GM18511 (cell line): Measurements from ENCODE around the gene SSH2.
"Not testable (repeated sequence)": the region's sequence is repeated elsewhere in the genome, so short reads cannot be mapped to it uniquely, and the experiment has no call there.

Source experiments
- ATAC-seq: cut with Tn5 transposase; IDR thresholded peaks from one replicate; pipeline ENCODE4 v1.9.1; 2021; ENCODE audit warnings: mild to moderate bottlenecking, moderate library complexity; ENCODE audit not compliant: unreplicated experiment

The SSH2 gene

GRCh38 chr17:29749045-29749825 is 180.8 kb downstream of the SSH2 start:
- no peak for ATAC-seq

DNA sequence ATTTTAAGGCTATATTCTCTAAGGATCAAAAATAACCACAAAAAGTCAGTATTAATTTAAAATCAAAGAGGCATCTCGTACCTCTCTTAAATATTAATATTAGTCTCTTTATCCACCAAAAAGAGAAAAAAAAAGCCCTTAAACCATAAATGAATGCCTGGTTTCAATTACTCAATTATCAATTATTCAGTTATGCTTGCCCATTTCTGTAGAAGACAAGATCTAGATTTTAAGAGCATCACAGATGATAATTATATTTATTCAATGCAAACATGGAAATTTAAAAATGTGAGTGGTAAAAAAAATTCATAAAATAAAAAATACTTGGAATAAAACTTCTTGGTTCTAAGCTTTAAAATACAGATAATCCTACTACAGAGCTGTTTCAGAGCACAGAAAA is 181.6 kb downstream of the SSH2 start:
- ATAC-seq: no peak

DNA sequence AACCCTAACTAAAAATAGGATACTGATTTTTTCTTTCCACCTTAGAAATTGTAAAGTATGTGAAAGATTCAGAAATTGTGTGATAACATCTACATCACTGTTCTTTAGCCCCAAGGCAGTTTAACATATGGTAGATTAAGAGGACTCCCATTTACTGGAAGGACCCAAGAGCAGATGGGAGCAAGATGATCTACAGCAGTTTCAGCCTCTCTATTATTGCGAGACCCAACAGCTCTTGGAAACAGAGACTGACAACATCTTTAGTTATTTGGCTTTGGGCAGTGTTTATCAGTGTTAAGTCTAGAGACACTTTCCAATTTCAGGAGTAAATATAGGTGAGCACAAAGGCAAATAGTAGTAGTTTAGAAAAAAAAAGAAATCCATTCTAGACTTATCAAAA is 182.4 kb downstream of the SSH2 start:
- ATAC-seq: no peak

- no peak for ATAC-seq
These were observed 183.4 kb downstream of the SSH2 start for GRCh38 chr17:29746669-29747068.

GRCh38 chr17:29744121-29744520 is 185.9 kb downstream of the SSH2 start:
- ATAC-seq: no peak

GRCh38 chr17:29742210-29742513 is 187.9 kb downstream of the SSH2 start:
- ATAC-seq: no peak

GRCh38 chr17:29740017-29740416 is 190.0 kb downstream of the SSH2 start:
- no peak for ATAC-seq

DNA sequence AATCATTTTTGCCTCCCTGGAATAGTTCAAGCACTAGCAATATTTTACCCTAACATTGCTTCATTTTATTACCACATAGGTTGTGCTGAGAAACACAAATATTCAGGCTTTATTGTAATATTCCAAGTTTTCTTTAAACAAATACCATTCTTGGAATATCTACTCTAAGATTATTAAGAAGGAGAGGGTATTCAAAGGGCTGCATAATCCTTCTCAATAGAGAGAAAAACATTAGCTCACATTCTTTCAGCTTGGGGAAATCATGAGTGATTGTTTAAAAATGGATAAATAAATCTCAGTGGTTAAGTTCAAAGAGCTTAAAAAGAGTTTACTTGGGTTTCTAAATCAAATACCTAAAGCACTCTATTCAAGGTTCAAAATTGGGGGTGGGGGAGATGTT is 195.4 kb downstream of the SSH2 start:
- no peak for ATAC-seq

DNA sequence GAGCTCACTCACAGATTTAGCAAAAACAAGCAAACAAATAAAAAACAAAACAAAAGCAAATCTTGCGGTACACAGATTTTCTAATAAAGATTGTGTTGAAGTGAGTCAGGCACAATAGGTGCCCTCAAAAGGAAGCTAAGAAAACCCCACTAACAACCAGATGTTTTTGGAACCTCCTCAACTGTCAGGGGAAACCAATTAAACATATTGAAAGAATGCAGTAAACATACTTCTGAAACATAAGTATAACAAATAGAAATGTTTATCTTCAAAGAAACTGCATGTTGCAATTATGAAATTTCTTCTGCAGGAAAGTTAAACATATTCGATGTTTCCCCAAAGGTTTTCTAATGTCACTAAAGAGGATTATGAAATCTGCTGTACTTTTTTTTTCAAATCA is 196.9 kb downstream of the SSH2 start:
- no peak for ATAC-seq

- ATAC-seq: no peak
These were observed 197.4 kb downstream of the SSH2 start for GRCh38 chr17:29732613-29733012.

- no peak for ATAC-seq
These were observed 197.8 kb downstream of the SSH2 start for GRCh38 chr17:29732209-29732608.

GRCh38 chr17:29731589-29731929 is 198.5 kb downstream of the SSH2 start:
- ATAC-seq: no peak

GRCh38 chr17:29728490-29728889 is 201.5 kb downstream of the SSH2 start:
- ATAC-seq: no peak

- no peak for ATAC-seq
These were observed 203.2 kb downstream of the SSH2 start for GRCh38 chr17:29726715-29727252.

DNA sequence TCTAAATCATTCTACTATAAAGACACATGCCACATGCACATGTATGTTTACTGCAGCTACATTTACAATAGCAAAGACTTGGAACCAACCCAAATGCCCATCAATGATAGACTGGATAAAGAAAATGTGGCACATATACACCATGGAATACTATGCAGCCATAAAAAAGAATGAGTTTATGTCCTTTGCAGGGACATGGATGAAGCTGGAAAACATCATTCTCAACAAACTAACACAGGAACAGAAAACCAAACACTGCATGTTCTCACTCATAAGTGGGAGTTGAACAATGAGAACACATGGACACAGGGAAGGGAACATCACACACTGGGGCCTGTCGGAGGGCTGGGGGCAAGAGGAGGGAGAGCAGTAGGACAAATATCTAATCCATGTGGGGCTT is 204.6 kb downstream of the SSH2 start:
- ATAC-seq: not testable (repeated sequence)

- no peak for ATAC-seq
These were observed 206.6 kb downstream of the SSH2 start for GRCh38 chr17:29723278-29724047.

GRCh38 chr17:29722411-29723198 is 207.4 kb downstream of the SSH2 start:
- peak; percentile 78 for ATAC-seq

DNA sequence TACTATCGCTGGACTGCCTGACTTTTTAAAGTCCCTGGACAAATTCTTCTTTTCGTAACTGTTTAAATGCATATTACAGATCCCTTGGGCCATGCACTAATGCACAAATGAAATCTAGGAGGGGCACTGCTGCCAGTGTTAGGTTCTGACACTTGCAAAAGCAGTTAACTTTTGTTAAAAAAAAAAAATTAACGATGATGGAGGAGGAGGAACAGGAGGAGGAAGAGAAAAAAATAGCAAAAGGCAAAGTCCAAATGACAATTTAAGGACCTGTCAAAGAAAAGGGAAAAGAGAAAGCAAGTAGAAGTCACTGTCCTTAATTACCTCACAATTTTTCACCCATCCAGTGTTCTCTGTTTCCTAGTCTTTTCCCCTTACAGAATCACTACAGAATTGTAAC is 209.5 kb downstream of the SSH2 start:
- ATAC-seq: no peak

DNA sequence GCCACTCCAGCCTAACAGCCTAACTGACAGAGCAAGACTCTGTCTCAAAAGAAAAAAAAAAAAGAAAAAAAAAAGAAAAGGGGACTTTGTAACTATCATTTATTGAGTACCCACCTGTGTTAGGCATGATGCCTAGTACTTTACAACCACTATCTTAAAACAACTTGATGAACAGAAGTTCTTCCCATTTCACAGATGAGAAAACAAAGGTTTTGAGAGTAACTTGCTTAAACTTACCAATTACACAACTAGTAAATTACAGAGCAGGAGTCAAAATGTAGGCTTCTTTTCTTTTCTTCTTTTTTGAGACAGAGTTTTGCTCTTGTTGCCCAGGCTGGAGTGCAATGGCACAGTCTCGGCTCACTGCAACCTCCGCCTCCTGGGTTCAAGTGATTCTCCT is 210.6 kb downstream of the SSH2 start:
- ATAC-seq: no peak

DNA sequence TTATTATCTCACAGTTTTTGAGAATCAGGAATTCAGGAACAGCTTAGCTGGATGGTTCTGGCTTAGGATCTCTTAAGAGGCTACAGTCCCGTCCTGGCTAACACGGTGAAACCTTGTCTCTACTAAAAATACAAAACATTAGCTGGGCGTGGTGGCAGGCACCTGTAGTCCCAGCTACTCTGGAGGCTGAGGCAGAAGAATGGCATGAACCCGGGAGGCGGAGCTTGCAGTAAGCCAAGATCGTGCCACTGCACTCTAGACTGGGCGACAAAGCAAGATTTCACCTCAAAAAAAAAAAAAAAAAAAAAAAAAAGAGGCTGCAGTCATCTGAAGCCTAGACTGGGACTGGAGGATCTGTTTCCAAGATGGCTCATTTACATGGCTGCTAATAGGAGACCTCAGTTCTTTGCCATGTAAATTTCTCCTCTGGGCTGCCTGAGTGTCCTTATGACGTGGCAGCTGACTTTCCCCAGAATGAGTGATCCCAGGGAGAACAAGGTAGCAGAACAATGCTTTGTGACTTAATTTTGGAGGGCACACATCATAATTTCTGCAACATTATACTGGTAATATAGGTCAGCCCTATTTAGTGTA is 211.5 kb downstream of the SSH2 start:
- ATAC-seq: no peak

- ATAC-seq: no peak
These were observed 212.2 kb downstream of the SSH2 start for GRCh38 chr17:29717817-29718216.
